G401.6 (cell line): ENCODE results near the gene FBXL15.

Source experiments
- FAIRE-seq: peaks from 2 replicates; lab custom pipeline; 2012; peaks lifted over from hg19 to GRCh38; lab: Jason Lieb, UNC

The FBXL15 gene

GRCh38 chr10:102411341-102412255 lies 9.0 kb upstream of the FBXL15 start:
- no peak for FAIRE-seq

- no peak for FAIRE-seq
These were observed 8.3 kb upstream of the FBXL15 start for GRCh38 chr10:102412293-102412692.

GRCh38 chr10:102413053-102413705 lies 7.5 kb upstream of the FBXL15 start:
- no peak for FAIRE-seq

- FAIRE-seq, result no peak
These were observed 6.7 kb upstream of the FBXL15 start for GRCh38 chr10:102413806-102414561.

- FAIRE-seq, result no peak
These were observed 5.9 kb upstream of the FBXL15 start for GRCh38 chr10:102414749-102415148.

GRCh38 chr10:102416283-102416682 lies 4.4 kb upstream of the FBXL15 start:
- FAIRE-seq, result no peak

- no peak for FAIRE-seq
These were observed 3.9 kb upstream of the FBXL15 start for GRCh38 chr10:102416695-102417094.

GRCh38 chr10:102418622-102419268 lies 1.9 kb upstream of the FBXL15 start, which contains the start of gene PSD:
PSD (minus strand) TSS chr10:102418785; CDS start chr10:102417038, 1,747 bp downstream.
- no peak for FAIRE-seq

GRCh38 chr10:102419269-102420180 lies 1.1 kb upstream of the FBXL15 start:
- no peak for FAIRE-seq

- FAIRE-seq, result no peak
These were observed 389 bp upstream of the FBXL15 start for GRCh38 chr10:102420181-102420713.

GRCh38 chr10:102421507-102421756 lies 796 bp downstream of the FBXL15 start:
- FAIRE-seq, result no peak

GRCh38 chr10:102421757-102422512 lies 1.3 kb downstream of the FBXL15 start:
- FAIRE-seq, result no peak

- no peak for FAIRE-seq
These were observed 2.0 kb downstream of the FBXL15 start for GRCh38 chr10:102422545-102423129.

GRCh38 chr10:102423372-102423968 lies 2.8 kb downstream of the FBXL15 start:
- no peak for FAIRE-seq

- FAIRE-seq, result no peak
These were observed 3.5 kb downstream of the FBXL15 start for GRCh38 chr10:102424145-102424544.

- no peak for FAIRE-seq
These were observed 4.3 kb downstream of the FBXL15 start for GRCh38 chr10:102424916-102425315.

- FAIRE-seq, result no peak
These were observed 4.8 kb downstream of the FBXL15 start for GRCh38 chr10:102425444-102425843.

GRCh38 chr10:102426803-102427287 lies 6.2 kb downstream of the FBXL15 start:
- no peak for FAIRE-seq

- FAIRE-seq, result no peak
These were observed 8.8 kb downstream of the FBXL15 start for GRCh38 chr10:102429468-102429867.
